H1 (cell line): ENCODE data around the gene USP20. TPM values are rescaled to one million over a fixed set of nuclear protein-coding genes. Genes with fewer than 3 reads are reported as not detected.

Experiments used
- BRCA1 ChIP-seq: IDR thresholded peaks from 2 replicates; pipeline ENCODE4 v1.6.1; 2012; ENCODE audit warnings: low read depth, low read length, improper control_type of control experiment
- CHD1 ChIP-seq: IDR thresholded peaks from 2 replicates; pipeline ENCODE4 v1.6.1; 2012; ENCODE audit warnings: low read depth, low read length, improper control_type of control experiment
- SIRT6 ChIP-seq: IDR thresholded peaks from one replicate; pipeline ENCODE4 v1.7.1; 2012; ENCODE audit warnings: low read length, inconsistent platforms
- SUZ12 ChIP-seq: fragments of 200-600 bp; sonication (generic); IDR thresholded peaks from 2 replicates; pipeline ENCODE4 v1.6.1; 2012; ENCODE audit warnings: mild to moderate bottlenecking, inconsistent platforms, low read length, moderate library complexity, mixed read lengths
- TBP ChIP-seq: IDR thresholded peaks from 2 replicates; pipeline ENCODE4 v1.6.1; 2011; ENCODE audit warnings: low read depth, low read length, improper control_type of control experiment
- USF2 ChIP-seq: IDR thresholded peaks from 2 replicates; pipeline ENCODE4 v1.6.1; 2011; ENCODE audit warnings: low read length, improper control_type of control experiment
- polyA plus RNA-seq, 7 experiments: library from polyadenylated mRNA; depleted of rRNA in 3 of 7; stranded (reverse) in 5 of 7; unstranded in 2 of 7; fragments of >200 nt in 5 of 7; fragments of 200-250 nt in 2 of 7; gene quantifications; 1 replicate in 5 of 7; 2 replicates in 1 of 7; 4 replicates in 1 of 7; pipeline versions ENCODE4 v1.2.1 to v1.2.3, GENCODE V29; 2011 to 2013; ENCODE audit warnings: missing spikeins in 2 of 7, mixed read lengths in 2 of 7
- total RNA-seq: library from RNA; stranded (reverse); fragmentation: NEBNext Ultra II Directional; extraction: Animal tissue kit (Norgen Biotek cat#: 25700); gene quantifications from 2 replicates; pipeline ENCODE4 v1.2.1, GENCODE V29; 2021

Gene USP20
- total and polyA plus RNA-seq, 2 of the 8 experiments (the other 6 are each of a cell fraction or from before 2014, with no cell fraction given): 13.4 to 23.0 TPM

GRCh38 chr9:129826759-129827158, 8.5 kb upstream of the USP20 start (continued):
- no peak for TF ChIP-seq SUZ12
- no peak for TF ChIP-seq USF2
- no peak for TF ChIP-seq BRCA1
- TF ChIP-seq SIRT6: no peak
- TF ChIP-seq TBP: no peak
- TF ChIP-seq CHD1: no peak
- TF ChIP-seq, all 59 proteins: peak for 0
